Measurements from ENCODE around the gene LRP5. TPM values are rescaled to one million over a fixed set of nuclear protein-coding genes. Genes with fewer than 3 reads are reported as not detected.

Gene LRP5
- total RNA-seq, 1 experiment from 2014 or later = 67.0 TPM

DNA sequence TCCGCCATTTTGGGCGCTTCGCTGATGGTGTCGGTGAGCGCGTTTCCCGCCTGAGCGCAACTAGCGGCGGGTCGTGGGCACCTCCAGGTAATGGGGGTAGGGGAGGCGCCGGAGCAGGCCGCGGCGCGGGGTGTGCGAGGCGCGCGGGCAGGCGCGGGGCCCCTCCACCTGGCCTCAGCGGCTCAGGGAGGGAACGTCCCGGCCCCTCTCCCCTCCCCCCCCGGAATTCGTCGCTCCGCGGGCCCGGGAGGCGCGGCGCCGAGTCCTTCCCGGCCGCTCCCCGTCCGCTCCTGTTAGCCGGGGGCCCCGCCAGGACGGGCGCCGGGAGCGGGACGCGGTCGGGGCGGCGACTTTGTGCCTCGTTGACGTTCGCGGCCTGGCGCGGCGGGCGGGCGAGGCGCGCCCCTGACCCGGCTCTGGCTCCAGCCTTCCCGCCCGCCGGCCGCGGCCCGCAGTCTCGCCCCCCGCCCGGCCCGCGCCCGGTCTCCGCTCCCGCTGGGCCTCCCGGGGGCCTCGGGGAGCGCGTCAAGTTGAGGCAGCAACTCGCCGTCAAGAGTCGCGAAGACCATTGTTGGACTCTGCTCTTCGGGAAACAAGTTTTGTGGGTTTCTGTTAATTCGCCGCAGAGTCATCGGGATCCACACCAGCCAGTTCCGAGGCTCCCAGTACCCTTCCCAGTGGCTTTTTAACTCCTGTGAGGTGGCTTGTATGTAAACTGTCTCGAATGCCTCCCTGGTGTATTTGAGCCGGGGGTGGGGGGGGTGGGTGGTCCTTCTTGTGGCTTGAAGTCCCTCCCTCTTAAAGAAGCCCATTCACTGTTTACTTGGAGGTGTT, 148.6 kb downstream of the LRP5 start, which contains the start of gene PPP6R3:
TSS of gene PPP6R3 (plus strand) at position 12 of the 834 bp plus-strand sequence. CDS start 76,913 bp downstream, outside the sequence.
- peak within 1 kb of the TSS; percentile 90 for H3K27ac ChIP-seq (ENCODE audit: low read depth, low read length, poor library complexity, severe bottlenecking)
- ChIA-PET POLR2A (ENCODE audit: low non-redundant PET) (no interaction called here), CTCF (interaction anchor here (0.6 kb wide), 1 partner anchor 182 kb away, joined by 4 read pairs; no protein-coding TSS in a partner anchor)
- BruUV-seq (replicated peaks) = no TSS peak
- peaks cover 28% of the 10 kb centered on the region for H3K4me1 ChIP-seq (ENCODE audit: insufficient read depth, low read length, poor library complexity, severe bottlenecking)
- peak; percentile 57 for DNase-seq (ENCODE audit: low spot score)
- no peak for TF ChIP-seq EZH2 (IDR thresholded peaks at IDR 0.05; ENCODE audit: borderline replicate concordance, low read depth, low read length, poor library complexity, severe bottlenecking)
- TF ChIP-seq, protein P1, sequence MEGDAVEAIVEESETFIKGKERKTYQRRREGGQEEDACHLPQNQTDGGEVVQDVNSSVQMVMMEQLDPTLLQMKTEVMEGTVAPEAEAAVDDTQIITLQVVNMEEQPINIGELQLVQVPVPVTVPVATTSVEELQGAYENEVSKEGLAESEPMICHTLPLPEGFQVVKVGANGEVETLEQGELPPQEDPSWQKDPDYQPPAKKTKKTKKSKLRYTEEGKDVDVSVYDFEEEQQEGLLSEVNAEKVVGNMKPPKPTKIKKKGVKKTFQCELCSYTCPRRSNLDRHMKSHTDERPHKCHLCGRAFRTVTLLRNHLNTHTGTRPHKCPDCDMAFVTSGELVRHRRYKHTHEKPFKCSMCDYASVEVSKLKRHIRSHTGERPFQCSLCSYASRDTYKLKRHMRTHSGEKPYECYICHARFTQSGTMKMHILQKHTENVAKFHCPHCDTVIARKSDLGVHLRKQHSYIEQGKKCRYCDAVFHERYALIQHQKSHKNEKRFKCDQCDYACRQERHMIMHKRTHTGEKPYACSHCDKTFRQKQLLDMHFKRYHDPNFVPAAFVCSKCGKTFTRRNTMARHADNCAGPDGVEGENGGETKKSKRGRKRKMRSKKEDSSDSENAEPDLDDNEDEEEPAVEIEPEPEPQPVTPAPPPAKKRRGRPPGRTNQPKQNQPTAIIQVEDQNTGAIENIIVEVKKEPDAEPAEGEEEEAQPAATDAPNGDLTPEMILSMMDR (conservative IDR thresholded peaks at IDR 0.05; ENCODE audit: low read depth, low read length) = no peak
- H3K9me3 ChIP-seq (ENCODE audit: low read depth, low read length, poor library complexity, severe bottlenecking) = no peaks in the 10 kb centered on the region
- H3K4me3 ChIP-seq (ENCODE audit: low read depth, low read length, poor library complexity, severe bottlenecking) = peak within 1 kb of the TSS; percentile 92
- H3K36me3 ChIP-seq (ENCODE audit: insufficient read depth, low read length, poor library complexity, severe bottlenecking) = no peaks in the 10 kb centered on the region
- H3K27me3 ChIP-seq (replicated peaks; ENCODE audit: insufficient read depth, low read depth, low read length, poor library complexity) = no peaks in the 10 kb centered on the region
- intact Hi-C loops (cut with micrococcal nuclease; ENCODE audit: unreplicated experiment) = loop anchor here (5.0 kb wide), 1 partner anchor 189 kb away; the partner anchor contains the start of gene C11orf24

DNA sequence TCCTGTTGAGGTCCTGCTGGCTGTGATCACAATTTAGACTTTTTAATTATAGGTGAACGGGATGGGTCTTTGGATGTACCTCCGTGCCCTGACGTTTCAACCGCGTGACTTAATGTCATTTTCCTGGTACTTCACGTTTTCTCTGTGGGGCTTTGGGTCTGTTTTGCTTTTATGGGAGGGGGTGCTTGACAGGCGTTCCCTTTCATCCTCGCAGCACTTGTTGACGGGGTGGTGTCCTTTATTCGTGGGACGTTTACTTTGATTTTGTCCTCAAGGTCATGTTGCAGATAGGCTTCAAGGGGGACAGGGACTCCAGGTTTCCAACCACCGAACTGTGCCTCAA, 149.2 kb downstream of the LRP5 start:
- Histone ChIP-seq H3K9me3 (ENCODE audit: low read depth, low read length, poor library complexity, severe bottlenecking) (no peaks in the 10 kb centered on the region), H3K4me3 (ENCODE audit: low read depth, low read length, poor library complexity, severe bottlenecking) (peak overlapping the region; percentile 92), H3K4me1 (ENCODE audit: insufficient read depth, low read length, poor library complexity, severe bottlenecking) (peaks cover 28% of the 10 kb centered on the region), H3K27me3 (replicated peaks; ENCODE audit: insufficient read depth, low read depth, low read length, poor library complexity) (no peaks in the 10 kb centered on the region), H3K27ac (ENCODE audit: low read depth, low read length, poor library complexity, severe bottlenecking) (no peak overlapping the region), H3K36me3 (ENCODE audit: insufficient read depth, low read length, poor library complexity, severe bottlenecking) (no peaks in the 10 kb centered on the region)
- DNase-seq (ENCODE audit: low spot score) = no peak
- CTCF ChIA-PET = no interaction called here
- POLR2A ChIA-PET (ENCODE audit: low non-redundant PET) = no interaction called here
- intact Hi-C loops (cut with micrococcal nuclease; ENCODE audit: unreplicated experiment) = loop anchor here (5.0 kb wide), 1 partner anchor 189 kb away; the partner anchor contains the start of gene C11orf24
- no TSS peak for BruUV-seq (replicated peaks)
- TF ChIP-seq EZH2 (IDR thresholded peaks at IDR 0.05; ENCODE audit: borderline replicate concordance, low read depth, low read length, poor library complexity, severe bottlenecking) = no peak
- TF ChIP-seq, protein P1 (conservative IDR thresholded peaks at IDR 0.05; ENCODE audit: low read depth, low read length) = no peak

- H3K4me1 ChIP-seq (ENCODE audit: insufficient read depth, low read length, poor library complexity, severe bottlenecking) = peaks cover 38% of the 10 kb centered on the region
- no TSS peak for BruUV-seq (replicated peaks)
- no peaks in the 10 kb centered on the region for H3K9me3 ChIP-seq (ENCODE audit: low read depth, low read length, poor library complexity, severe bottlenecking)
- TF ChIP-seq, protein P1 (conservative IDR thresholded peaks at IDR 0.05; ENCODE audit: low read depth, low read length) = no peak
- TF ChIP-seq EZH2 (IDR thresholded peaks at IDR 0.05; ENCODE audit: borderline replicate concordance, low read depth, low read length, poor library complexity, severe bottlenecking) = no peak
- ChIA-PET CTCF (no interaction called here), POLR2A (ENCODE audit: low non-redundant PET) (no interaction called here)
- no peaks in the 10 kb centered on the region for H3K36me3 ChIP-seq (ENCODE audit: insufficient read depth, low read length, poor library complexity, severe bottlenecking)
- no peak overlapping the region for H3K27ac ChIP-seq (ENCODE audit: low read depth, low read length, poor library complexity, severe bottlenecking)
- H3K27me3 ChIP-seq (replicated peaks; ENCODE audit: insufficient read depth, low read depth, low read length, poor library complexity) = no peaks in the 10 kb centered on the region
- no peak overlapping the region for H3K4me3 ChIP-seq (ENCODE audit: low read depth, low read length, poor library complexity, severe bottlenecking)
- DNase-seq (ENCODE audit: low spot score) = no peak
- intact Hi-C loops (cut with micrococcal nuclease; ENCODE audit: unreplicated experiment) = loop anchor here (5.0 kb wide), 1 partner anchor 191 kb away; the partner anchor contains the start of gene C11orf24
Observed at GRCh38 chr11:68463714-68464113, 151.3 kb downstream of the LRP5 start.
